Activated B cell treated with CpG ODN at 0.5 μM for 24 hours (primary cell): ENCODE measurements around the gene RPL11. TPM values are rescaled to one million over a fixed set of nuclear protein-coding genes. Genes with fewer than 3 reads are reported as not detected.

Experiments used
- ATAC-seq: fragments of 200-7000 bp; cut with Tn5 transposase; one replicate; pipeline ENCODE4 v1.10.0; 2021; ENCODE audit warnings: low read depth, mild to moderate bottlenecking, moderate library complexity
- CTCF ChIA-PET: fragments of 350-600 bp; sonication (Branson Sonifier 250); formaldehyde crosslinking; loops from one replicate; lab custom pipeline; 2021; ENCODE audit warnings: antibody characterized with exemption; lab: Charles Lee
- POLR2A ChIA-PET: fragments of 350-600 bp; sonication (Branson Sonifier 250); formaldehyde crosslinking; loops from one replicate; lab custom pipeline; 2021; ENCODE audit warnings: antibody characterized with exemption; lab: Charles Lee
- DNase-seq: peaks from one replicate; pipeline ENCODE4 v3.0.0; 2022
- H3K27ac Mint-ChIP-seq: one replicate; pipeline ENCODE4 v1.8.0; 2020; ENCODE audit warnings: mixed read lengths
- H3K27me3 Mint-ChIP-seq: one replicate; pipeline ENCODE4 v1.8.0; 2021; ENCODE audit warnings: mixed read lengths
- H3K36me3 Mint-ChIP-seq: one replicate; pipeline ENCODE4 v1.8.0; 2021; ENCODE audit warnings: low read depth, mixed read lengths
- H3K4me1 Mint-ChIP-seq: one replicate; pipeline ENCODE4 v1.8.0; 2021; ENCODE audit warnings: mixed read lengths
- H3K4me3 Mint-ChIP-seq: one replicate; pipeline ENCODE4 v1.8.0; 2020; ENCODE audit warnings: mild to moderate bottlenecking, mixed read lengths
- H3K9me3 Mint-ChIP-seq: one replicate; pipeline ENCODE4 v1.8.0; 2020; ENCODE audit warnings: mixed read lengths
- intact Hi-C: fragments of 100-400 bp; cut with micrococcal nuclease; formaldehyde crosslinking; loops from one replicate; pipeline ENCODE4 v1.15.1; 2024
- total RNA-seq: library from RNA; stranded (reverse); gene quantifications from 2 replicates; pipeline ENCODE4 v1.2.3, GENCODE V29; 2022
- TF ChIP-seq, protein P1 (sequence below): fragments of 200-600 bp; IDR thresholded peaks from one replicate; pipeline ENCODE4 v1.8.0; 2022; ENCODE audit warnings: antibody characterized with exemption, mild to moderate bottlenecking

RPL11 gene
- total RNA-seq, 1 donor from 2014 or later, result 1,956 TPM

DNA sequence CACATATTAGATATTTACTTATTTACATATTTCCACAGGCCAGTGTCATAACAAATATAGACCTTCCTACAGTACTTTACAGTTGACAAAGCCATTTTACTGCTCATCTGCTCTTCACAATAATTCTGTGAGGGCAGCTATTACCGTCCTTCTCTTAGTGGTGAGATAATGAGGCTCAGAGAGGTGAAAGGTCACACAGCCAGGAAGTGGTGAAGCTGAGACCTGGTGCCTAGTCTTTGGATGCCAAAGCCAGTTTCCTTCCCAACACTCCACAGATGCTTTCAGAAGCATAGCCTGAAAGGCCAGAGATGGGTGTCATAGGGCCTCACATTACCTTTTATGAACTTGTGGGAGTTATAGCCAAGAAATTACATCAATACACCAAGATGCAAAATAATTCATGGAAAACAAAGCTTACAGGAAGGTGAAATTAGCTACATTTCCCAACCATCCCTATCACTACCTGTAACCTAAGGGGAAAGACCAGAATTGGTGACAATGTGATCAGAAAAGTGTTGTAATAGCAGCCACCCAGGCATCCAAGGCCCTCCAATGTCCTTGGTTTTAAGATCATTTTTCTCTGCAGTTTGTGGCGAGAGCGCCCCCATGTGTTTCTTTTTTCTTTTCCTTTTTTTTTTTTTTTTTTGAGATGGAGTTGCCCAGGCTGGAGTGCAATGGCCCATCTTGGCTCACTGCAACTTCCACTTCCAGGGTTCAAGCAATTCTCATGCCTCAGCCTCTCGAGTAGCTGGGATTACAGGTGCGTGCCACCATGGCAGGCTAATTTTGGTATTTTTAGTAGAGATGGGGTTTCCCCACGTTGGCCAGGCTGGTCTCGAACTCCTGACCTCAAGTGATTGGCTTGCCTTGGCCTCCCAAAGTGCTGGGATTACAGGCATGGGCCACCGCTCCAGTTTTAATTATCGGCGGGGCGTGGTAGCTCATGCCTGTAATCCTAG lies 26.5 kb upstream of the RPL11 start:
- H3K36me3 Mint-ChIP-seq, result no peaks in the 10 kb centered on the region
- DNase-seq (no peak), ATAC-seq (no peak)
- H3K27ac Mint-ChIP-seq, result no peak overlapping the region
- no peak overlapping the region for H3K4me3 Mint-ChIP-seq
- POLR2A ChIA-PET, result interaction anchor here (0.6 to 0.7 kb wide), 3 partner anchors 15 to 246 kb away, joined by 3 to 5 read pairs (median 3); no protein-coding TSS in a partner anchor
- CTCF ChIA-PET, result interaction anchor here (0.9 to 1.5 kb wide), 8 partner anchors 28 to 261 kb away, joined by 3 to 5 read pairs (median 4); no protein-coding TSS in a partner anchor
- peaks cover 4% of the 10 kb centered on the region for H3K4me1 Mint-ChIP-seq
- H3K9me3 Mint-ChIP-seq, result no peaks in the 10 kb centered on the region
- TF ChIP-seq, protein P1, sequence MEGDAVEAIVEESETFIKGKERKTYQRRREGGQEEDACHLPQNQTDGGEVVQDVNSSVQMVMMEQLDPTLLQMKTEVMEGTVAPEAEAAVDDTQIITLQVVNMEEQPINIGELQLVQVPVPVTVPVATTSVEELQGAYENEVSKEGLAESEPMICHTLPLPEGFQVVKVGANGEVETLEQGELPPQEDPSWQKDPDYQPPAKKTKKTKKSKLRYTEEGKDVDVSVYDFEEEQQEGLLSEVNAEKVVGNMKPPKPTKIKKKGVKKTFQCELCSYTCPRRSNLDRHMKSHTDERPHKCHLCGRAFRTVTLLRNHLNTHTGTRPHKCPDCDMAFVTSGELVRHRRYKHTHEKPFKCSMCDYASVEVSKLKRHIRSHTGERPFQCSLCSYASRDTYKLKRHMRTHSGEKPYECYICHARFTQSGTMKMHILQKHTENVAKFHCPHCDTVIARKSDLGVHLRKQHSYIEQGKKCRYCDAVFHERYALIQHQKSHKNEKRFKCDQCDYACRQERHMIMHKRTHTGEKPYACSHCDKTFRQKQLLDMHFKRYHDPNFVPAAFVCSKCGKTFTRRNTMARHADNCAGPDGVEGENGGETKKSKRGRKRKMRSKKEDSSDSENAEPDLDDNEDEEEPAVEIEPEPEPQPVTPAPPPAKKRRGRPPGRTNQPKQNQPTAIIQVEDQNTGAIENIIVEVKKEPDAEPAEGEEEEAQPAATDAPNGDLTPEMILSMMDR, result no peak
- H3K27me3 Mint-ChIP-seq, result peaks cover 3% of the 10 kb centered on the region
- intact Hi-C loops, result loop anchor here (1.0 to 10.0 kb wide), 2 partner anchors 168 to 450 kb away; partner anchors contain the start of gene HTR1D

DNA sequence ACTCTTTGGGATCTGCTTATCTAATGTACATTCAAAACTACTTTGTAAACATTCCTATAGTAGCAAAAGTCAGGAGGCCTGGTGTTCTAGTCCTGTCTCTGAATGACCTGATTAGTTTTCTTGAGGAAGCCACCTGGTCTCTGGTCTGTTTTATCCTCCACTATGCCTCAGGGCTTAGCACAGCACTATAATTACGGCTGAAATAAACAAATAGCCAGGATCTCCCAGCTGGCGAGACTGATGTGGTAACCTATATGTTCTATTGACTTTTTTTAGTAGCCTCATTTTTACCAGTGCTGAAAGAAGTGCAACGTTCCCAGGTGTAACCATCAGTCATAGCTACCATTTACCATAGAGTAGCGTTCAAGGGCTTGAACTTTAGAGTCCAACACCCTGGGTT lies 24.2 kb upstream of the RPL11 start:
- H3K36me3 Mint-ChIP-seq, result no peaks in the 10 kb centered on the region
- TF ChIP-seq, protein P1, result no peak
- H3K4me3 Mint-ChIP-seq, result no peak overlapping the region
- ATAC-seq (no peak), DNase-seq (no peak)
- H3K4me1 Mint-ChIP-seq, result peaks cover 4% of the 10 kb centered on the region
- intact Hi-C loops, result loop anchor here (10.0 kb wide), 1 partner anchor 453 kb away; the partner anchor contains the start of gene HTR1D
- no peaks in the 10 kb centered on the region for H3K9me3 Mint-ChIP-seq
- H3K27me3 Mint-ChIP-seq, result no peaks in the 10 kb centered on the region
- POLR2A ChIA-PET, result no interaction called here
- no peak overlapping the region for H3K27ac Mint-ChIP-seq
- CTCF ChIA-PET, result interaction anchor here (1.2 to 1.3 kb wide), 2 partner anchors 10 to 30 kb away, joined by 5 read pairs; no protein-coding TSS in a partner anchor

DNA sequence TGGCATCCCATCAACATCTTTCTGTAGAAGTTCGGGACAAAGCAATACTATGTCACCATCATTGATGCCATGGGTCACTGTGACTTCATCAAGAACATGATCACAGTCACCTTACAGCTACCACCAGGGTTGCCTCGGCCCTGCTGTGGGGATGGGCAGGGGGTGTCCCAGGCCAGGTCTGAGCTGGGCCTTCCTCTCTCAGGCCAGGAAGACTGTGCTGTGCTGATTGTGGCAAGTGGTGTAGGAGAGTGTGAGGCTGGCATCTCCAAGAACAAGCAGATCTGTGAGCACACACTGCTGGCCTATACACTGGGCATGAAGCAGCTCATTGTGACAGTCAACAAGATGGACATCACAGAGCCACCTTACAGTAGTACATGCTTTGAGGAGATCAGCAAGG lies 20.9 kb upstream of the RPL11 start:
- intact Hi-C loops, result no loop called here
- Mint-ChIP-seq H3K4me1 (no peaks in the 10 kb centered on the region), H3K27ac (no peak overlapping the region), H3K9me3 (no peaks in the 10 kb centered on the region), H3K4me3 (no peak overlapping the region), H3K36me3 (no peaks in the 10 kb centered on the region), H3K27me3 (no peaks in the 10 kb centered on the region)
- no peak for DNase-seq
- ChIA-PET CTCF (interaction anchor here (2.2 to 2.3 kb wide), 2 partner anchors 13 to 174 kb away, joined by 4 to 7 read pairs; no protein-coding TSS in a partner anchor), POLR2A (interaction anchor here (0.5 kb wide), 1 partner anchor 326 kb away, joined by 5 read pairs; the partner anchor contains the start of gene HNRNPR)
- no peak for ATAC-seq
- TF ChIP-seq, protein P1, result no peak

DNA sequence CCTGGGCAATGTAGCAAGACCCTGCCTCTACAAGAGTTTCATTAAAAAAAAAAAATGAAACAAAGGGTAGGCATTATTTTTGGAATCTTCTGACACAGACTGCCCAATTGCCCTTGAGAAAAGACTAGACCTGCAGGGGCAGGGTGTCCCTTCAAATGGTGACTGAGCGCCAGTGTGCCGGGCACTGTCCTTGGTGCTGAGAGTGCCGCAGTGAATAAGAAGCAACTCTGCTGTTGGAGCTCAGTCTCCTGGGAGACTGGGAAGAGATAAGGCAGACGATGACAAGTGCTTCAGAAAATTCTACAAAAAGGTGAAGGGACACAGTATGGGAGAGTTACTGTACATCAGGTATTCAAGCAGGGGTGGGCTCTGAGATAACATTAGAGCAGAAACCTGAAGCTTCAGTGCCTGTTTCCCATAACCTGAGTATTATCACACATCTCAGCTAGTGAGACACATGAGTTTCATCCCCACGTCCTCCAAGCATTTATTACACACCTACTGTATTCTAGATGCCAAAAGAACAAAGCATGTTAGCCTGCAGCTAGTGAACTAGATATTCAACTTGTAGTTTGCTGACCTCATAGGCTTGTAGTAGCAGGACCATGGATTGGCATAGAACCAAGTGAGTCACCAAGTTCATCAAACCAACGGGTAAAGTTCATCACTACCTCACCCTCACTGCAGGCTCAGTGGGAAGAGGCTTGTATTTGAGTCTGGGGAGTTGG lies 18.4 kb upstream of the RPL11 start:
- ATAC-seq, result no peak
- POLR2A ChIA-PET, result no interaction called here
- intact Hi-C loops, result no loop called here
- Mint-ChIP-seq H3K27ac (no peak overlapping the region), H3K4me3 (no peak overlapping the region), H3K4me1 (no peaks in the 10 kb centered on the region), H3K9me3 (no peaks in the 10 kb centered on the region), H3K36me3 (no peaks in the 10 kb centered on the region), H3K27me3 (peaks cover 2% of the 10 kb centered on the region)
- TF ChIP-seq, protein P1, result no peak
- CTCF ChIA-PET, result interaction anchor here (1.7 kb wide), 1 partner anchor 35 kb away, joined by 5 read pairs; no protein-coding TSS in a partner anchor
- no peak for DNase-seq
